Nephron progenitor cell (in vitro differentiated cells): ENCODE measurements around the gene KRT78.
"Not testable (repeated sequence)": the region's sequence is repeated elsewhere in the genome, so short reads cannot be mapped to it uniquely, and the experiment has no call there.

Experiments
- DNase-seq: peaks from one replicate; pipeline ENCODE4 v3.0.0; 2021
- H3K27ac Mint-ChIP-seq: 2 replicates; pipeline ENCODE4 v1.8.0; 2021; ENCODE audit warnings: mild to moderate bottlenecking, moderate library complexity, mixed read lengths
- H3K27me3 Mint-ChIP-seq: 2 replicates; pipeline ENCODE4 v1.8.0; 2021; ENCODE audit warnings: mild to moderate bottlenecking, low read depth, mixed read lengths; ENCODE audit not compliant: poor library complexity
- H3K36me3 Mint-ChIP-seq: 2 replicates; pipeline ENCODE4 v1.8.0; 2021; ENCODE audit warnings: low read depth, mixed read lengths
- H3K4me1 Mint-ChIP-seq: 2 replicates; pipeline ENCODE4 v1.8.0; 2021; ENCODE audit warnings: mixed read lengths
- H3K4me3 Mint-ChIP-seq: 2 replicates; pipeline ENCODE4 v1.8.0; 2021; ENCODE audit warnings: mild to moderate bottlenecking, moderate library complexity, mixed read lengths
- H3K9me3 Mint-ChIP-seq: 2 replicates; pipeline ENCODE4 v1.8.0; 2021; ENCODE audit warnings: mild to moderate bottlenecking, moderate library complexity, mixed read lengths
- TF ChIP-seq, protein P1 (sequence below): fragments of 200-600 bp; sonication (generic); IDR thresholded peaks from 2 replicates; pipeline ENCODE4 v1.5.0; 2021; ENCODE audit warnings: antibody characterized with exemption

The KRT78 gene

DNA sequence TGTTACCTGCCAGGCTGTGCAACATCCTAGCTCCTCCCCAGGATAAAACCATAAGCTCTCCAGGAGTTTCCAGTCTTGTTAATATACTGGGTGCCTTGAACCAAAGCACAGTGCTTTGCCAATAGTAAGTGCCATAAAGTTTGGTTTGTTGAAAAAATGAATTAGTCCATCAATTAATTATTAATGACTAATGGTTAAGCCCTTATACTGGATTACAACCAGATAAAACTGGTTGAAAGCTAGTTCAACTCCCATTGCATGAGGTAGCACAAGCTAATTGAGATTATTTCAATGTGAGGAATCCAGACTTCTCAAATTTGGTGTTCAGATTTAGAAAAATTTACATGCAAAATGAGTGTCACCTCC lies 51.3 kb downstream of the KRT78 start:
- TF ChIP-seq, protein P1, sequence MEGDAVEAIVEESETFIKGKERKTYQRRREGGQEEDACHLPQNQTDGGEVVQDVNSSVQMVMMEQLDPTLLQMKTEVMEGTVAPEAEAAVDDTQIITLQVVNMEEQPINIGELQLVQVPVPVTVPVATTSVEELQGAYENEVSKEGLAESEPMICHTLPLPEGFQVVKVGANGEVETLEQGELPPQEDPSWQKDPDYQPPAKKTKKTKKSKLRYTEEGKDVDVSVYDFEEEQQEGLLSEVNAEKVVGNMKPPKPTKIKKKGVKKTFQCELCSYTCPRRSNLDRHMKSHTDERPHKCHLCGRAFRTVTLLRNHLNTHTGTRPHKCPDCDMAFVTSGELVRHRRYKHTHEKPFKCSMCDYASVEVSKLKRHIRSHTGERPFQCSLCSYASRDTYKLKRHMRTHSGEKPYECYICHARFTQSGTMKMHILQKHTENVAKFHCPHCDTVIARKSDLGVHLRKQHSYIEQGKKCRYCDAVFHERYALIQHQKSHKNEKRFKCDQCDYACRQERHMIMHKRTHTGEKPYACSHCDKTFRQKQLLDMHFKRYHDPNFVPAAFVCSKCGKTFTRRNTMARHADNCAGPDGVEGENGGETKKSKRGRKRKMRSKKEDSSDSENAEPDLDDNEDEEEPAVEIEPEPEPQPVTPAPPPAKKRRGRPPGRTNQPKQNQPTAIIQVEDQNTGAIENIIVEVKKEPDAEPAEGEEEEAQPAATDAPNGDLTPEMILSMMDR = no peak
- Mint-ChIP-seq H3K9me3 (no peaks in the 10 kb centered on the region), H3K36me3 (no peaks in the 10 kb centered on the region), H3K27ac (no peak overlapping the region), H3K4me1 (no peaks in the 10 kb centered on the region), H3K4me3 (no peak overlapping the region), H3K27me3 (peaks cover 22% of the 10 kb centered on the region)
- DNase-seq = no peak

DNA sequence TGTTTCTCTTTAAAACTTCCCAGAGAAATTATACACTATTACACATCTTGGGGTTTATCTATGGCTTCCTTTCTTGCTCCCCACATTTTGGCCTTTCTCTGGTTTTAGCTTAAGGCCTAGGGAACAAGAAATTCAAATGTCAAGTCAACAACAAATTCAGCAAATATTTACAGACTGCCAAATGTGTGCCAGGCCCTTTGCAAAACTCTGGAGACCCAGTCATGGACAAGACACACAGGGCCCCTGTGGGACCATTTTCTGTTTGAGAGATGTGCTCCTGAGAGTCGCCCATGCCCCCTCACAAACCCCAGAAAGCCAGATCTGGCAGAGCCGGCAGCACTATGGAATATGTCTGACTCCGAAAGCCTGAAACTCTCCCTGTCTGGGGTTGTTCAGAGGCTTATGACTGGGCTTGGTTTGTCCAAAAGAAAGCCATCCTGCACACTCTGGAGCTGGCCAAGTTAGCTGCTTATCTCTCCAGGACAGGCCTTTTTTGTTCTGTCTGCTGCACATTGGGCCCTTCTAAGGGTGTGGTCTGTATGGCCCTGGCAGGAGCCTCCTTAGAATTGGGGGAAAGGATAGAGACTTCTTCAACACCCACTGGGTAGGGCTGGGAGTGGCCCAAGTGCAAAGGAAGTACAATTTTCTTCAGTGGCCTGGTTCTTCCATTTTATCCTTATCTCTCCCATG lies 51.8 kb downstream of the KRT78 start:
- H3K27me3 Mint-ChIP-seq = peaks cover 28% of the 10 kb centered on the region
- no peaks in the 10 kb centered on the region for H3K36me3 Mint-ChIP-seq
- H3K4me1 Mint-ChIP-seq = no peaks in the 10 kb centered on the region
- H3K27ac Mint-ChIP-seq = no peak overlapping the region
- no peaks in the 10 kb centered on the region for H3K9me3 Mint-ChIP-seq
- TF ChIP-seq, protein P1 = no peak
- no peak overlapping the region for H3K4me3 Mint-ChIP-seq
- DNase-seq = no peak

DNA sequence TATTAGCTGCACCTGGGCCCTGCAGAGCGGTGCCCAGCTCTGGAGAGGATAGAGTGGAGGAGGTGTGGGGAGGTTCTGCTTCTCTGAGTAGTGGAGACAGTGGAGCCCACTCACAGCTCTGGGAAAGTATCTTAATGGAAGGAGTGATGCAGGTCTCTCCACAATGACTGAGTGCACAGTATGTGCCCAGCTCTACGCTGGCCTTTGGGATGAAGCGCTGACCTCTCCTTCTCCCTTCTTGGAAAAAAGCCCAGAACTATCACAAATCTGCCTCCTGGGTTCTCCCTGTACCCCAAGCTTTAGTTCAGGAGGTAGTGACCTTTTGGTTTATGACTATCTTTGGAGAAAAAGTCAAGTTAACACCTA lies 52.4 kb downstream of the KRT78 start:
- Mint-ChIP-seq H3K9me3 (no peaks in the 10 kb centered on the region), H3K4me1 (no peaks in the 10 kb centered on the region), H3K4me3 (no peak overlapping the region), H3K36me3 (no peaks in the 10 kb centered on the region), H3K27me3 (peaks cover 29% of the 10 kb centered on the region), H3K27ac (no peak overlapping the region)
- TF ChIP-seq, protein P1 = no peak
- no peak for DNase-seq

DNA sequence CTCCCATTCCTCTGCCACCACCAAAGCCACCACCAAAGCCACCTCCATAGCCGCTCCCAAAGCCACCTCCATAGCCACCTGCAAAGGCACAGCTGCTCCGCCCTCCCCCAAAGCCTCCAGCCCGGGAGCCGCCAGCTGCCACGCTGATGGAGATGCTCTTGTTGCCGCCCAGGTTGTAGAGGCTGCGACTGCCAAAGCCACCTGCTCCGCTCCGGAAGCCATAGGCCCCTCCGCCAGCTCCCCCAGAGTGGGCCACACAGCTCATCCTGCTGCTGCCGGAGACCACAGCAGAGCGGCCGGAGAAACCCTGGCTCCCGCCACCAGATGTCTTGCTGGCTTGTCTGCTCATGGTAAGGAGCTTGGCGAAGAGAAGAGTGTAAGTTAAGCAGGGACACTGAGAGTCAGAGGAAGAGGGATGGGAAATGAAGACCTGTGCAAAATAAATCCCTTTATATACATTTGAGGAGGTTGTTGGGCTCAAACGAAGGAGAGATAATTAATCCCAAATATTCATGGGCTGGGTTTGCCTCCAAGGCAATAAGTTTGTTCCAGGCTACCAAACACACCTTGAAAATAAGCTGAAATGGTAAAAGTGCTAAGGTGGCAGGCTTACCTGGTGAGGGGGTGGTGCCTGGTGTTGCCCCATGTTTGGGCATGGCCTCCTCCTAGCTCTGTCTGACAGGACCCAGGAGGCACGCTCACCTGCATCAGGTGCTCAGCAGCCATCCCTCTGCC lies 52.9 kb downstream of the KRT78 start, which contains the start of gene KRT3:
Gene KRT3, minus strand, starts transcription at position 424 of the 735 bp plus-strand sequence. Its CDS starts 75 bp downstream, at position 349.
- Mint-ChIP-seq H3K27me3 (peaks cover 26% of the 10 kb centered on the region), H3K36me3 (no peaks in the 10 kb centered on the region), H3K9me3 (no peaks in the 10 kb centered on the region), H3K4me1 (no peaks in the 10 kb centered on the region), H3K4me3 (no peak within 1 kb of the TSS), H3K27ac (no peak within 1 kb of the TSS)
- DNase-seq = no peak
- TF ChIP-seq, protein P1 = no peak

DNA sequence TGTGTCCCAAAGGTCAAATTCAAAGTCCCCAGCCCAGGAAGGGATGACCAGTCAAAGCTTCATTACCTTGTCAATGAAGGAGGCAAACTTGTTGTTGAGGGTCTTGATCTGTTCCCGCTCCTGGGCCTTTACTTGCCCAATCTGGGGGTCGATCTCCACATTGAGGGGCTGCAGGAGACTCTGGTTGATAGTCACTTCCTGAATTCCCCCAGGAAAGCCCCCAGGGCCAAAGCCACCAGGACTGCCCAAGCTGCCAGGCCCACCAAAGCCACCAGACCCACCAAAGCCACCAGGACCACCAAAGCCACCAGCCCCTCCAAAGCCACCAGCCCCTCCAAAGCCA lies 53.5 kb downstream of the KRT78 start:
- not testable (repeated sequence) for H3K27ac Mint-ChIP-seq, H3K36me3 Mint-ChIP-seq, DNase-seq, H3K9me3 Mint-ChIP-seq, H3K4me3 Mint-ChIP-seq, H3K4me1 Mint-ChIP-seq
- H3K27me3 Mint-ChIP-seq = peaks cover 32% of the 10 kb centered on the region

DNA sequence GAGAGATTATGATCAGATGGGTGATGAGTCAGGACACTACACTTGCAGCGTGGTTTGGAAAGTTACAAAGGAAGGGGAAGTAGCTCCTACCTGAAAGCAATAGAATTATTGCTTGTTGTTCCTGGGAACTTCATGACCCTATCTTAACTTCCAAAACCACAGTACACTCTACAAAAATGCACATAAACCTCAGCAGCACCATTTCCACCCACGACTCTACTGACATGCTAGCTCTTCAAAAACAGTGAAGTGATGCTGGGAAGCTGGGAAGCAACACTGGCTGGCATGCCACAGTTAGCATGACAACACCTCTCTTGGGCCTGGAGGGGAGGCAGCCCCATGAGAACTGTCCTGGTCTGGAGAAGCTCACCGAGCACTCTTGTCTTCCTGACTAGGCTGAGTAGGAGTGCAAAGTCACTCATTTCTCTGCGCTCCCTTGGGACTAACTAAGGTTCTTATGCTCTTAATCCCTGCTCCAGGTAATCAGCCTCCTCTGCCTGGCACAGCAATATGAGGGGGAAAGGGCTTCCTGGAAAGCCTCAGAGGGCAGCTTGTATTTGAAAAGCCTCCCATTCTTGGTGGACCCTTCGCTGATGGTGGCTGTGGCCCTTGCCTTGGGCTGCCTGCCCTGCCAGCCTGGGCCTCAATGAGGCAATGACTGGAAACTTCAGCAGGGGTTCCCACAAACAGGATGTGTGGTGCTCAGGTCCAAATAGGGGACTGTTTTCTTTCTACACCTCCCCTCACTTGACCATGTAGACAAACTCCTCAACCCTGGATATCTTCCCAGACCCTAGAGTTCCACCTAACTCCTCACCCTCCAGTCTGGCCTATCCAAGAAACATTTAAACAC lies 54.1 kb downstream of the KRT78 start:
- Mint-ChIP-seq H3K9me3 (no peaks in the 10 kb centered on the region), H3K27me3 (peaks cover 38% of the 10 kb centered on the region), H3K4me1 (no peaks in the 10 kb centered on the region), H3K27ac (no peak overlapping the region), H3K4me3 (no peak overlapping the region), H3K36me3 (no peaks in the 10 kb centered on the region)
- no peak for DNase-seq
- TF ChIP-seq, protein P1 = no peak
